GM18861 (cell line): ENCODE measurements around the gene UGT1A4.
"Not testable (repeated sequence)": the region's sequence is repeated elsewhere in the genome, so short reads cannot be mapped to it uniquely, and the experiment has no call there.

Experiments used
- ATAC-seq: cut with Tn5 transposase; IDR thresholded peaks from one replicate; pipeline ENCODE4 v1.9.1; 2021; ENCODE audit not compliant: unreplicated experiment

The UGT1A4 gene

DNA sequence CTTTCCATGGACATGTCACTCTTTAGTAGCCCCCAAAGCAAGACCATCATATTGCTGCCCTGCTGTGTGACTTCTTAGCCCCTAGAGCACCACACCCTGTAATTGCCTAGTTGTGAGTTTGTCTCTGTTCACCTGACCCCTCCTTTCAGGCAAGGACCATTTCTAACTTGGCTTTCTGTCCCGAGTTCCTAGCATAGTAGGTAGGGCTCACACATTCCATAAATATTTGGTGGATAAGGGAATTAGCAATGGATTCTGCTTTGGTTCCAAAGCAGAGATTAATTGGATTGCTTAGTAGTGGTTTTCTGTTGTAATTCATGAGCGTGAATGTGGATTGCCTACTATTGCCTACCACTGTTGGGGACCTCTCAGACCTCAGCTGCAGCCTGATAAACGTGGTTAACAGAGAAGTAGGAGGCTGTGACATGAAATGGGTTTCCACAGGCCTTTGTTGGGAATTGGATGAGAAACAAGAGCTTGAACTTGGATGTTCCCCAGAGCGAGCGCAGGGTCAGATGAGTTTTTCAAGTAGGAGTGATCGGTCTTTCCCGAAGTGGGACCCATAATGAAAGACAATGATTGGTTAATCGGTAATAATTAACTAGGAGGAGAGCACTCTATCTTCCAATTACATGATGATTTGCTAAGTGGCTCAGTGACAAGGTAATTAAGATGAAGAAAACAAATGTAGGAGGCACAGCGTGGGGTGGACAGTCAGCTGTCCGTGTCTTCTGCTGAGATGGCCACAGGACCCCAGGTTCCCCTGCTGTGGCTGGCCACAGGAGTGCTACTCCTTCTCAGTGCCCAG lies 28.1 kb downstream of the UGT1A4 start:
- no peak for ATAC-seq

DNA sequence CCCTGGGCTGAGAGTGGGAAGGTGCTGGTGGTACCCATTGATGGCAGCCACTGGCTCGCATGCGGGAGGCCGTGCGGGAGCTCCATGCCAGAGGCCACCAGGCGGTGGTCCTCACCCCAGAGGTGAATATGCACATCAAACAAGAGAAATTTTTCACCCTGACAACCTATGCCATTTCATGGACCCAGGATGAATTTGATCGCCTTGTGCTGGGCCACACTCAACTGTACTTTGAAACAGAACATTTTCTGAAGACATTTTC lies 28.7 kb downstream of the UGT1A4 start:
- no peak for ATAC-seq

DNA sequence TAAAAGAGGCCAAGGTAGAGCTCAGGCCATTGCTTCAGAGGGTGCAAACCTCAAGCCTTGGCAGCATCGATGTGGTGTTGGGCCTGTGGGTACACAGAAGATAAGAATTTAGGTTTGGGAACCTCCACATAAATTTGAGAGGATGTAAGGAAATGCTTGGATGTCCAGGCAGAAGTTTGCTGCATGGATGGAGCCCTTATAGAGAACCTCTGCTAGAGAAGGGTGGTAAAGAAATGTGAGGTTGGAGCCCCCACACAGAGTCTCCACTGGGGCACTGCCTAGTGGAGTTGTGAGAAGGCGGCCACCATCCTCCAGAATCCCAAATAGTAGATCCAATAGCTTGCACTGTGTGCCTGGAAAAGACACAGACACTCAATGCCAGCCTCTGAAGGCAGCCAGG lies 32.2 kb downstream of the UGT1A4 start:
- not testable (repeated sequence) for ATAC-seq

- ATAC-seq: not testable (repeated sequence)
Observed at GRCh38 chr2:233751212-233752009, 32.9 kb downstream of the UGT1A4 start.

GRCh38 chr2:233754872-233755611 lies 36.5 kb downstream of the UGT1A4 start:
- no peak for ATAC-seq

DNA sequence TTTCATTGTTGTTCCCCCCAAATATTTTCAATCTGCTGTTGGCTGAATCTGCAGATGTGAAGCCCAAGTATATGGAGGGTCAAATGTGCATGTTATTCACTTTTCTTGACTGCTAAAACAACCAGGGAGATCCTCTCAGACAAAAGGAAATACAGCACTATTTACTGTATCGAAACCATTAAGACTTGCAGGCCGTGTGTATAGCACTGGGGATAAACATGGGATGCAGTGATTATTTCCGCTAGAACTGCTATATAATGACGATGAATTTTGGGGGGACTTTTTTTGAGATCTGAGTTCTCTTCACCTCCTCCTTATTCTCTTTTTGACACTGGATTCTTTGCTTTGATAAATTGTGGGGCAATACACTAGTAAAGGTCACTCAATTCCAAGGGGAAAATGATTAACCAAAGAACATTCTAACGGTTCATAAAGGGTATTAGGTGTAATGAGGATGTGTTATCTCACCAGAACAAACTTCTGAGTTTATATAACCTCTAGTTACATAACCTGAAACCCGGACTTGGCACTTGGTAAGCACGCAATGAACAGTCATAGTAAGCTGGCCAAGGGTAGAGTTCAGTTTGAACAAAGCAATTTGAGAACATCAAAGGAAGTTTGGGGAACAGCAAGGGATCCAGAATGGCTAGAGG lies 38.0 kb downstream of the UGT1A4 start:
- ATAC-seq: no peak

DNA sequence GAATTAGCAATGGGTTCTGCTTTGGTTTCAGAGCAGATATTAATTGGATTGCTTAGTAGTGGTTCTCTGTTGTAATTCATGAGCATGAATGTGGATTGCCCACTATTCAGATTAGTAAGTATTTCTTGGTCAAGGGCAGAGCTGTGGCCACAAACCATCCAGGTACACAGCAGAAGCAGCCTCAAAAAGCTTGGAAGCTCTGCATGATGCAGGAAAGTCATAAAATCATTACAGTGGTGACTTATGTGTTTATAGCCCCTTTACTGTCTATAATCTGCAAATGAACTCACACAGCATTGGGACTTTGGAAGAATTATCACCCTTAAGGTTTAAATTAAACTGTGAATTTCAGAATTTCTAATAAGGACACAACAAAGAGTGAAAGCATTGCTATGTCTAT lies 39.6 kb downstream of the UGT1A4 start:
- no peak for ATAC-seq

- ATAC-seq: no peak
Observed at GRCh38 chr2:233758849-233759248, 40.3 kb downstream of the UGT1A4 start.

GRCh38 chr2:233760043-233760442 lies 41.5 kb downstream of the UGT1A4 start, which contains the start of gene UGT1A1:
Gene UGT1A1, plus strand, starts transcription at chr2:233760270. Its CDS starts 18 bp downstream, at chr2:233760288.
- ATAC-seq: no peak

GRCh38 chr2:233761040-233761769 lies 42.7 kb downstream of the UGT1A4 start:
- ATAC-seq: no peak

DNA sequence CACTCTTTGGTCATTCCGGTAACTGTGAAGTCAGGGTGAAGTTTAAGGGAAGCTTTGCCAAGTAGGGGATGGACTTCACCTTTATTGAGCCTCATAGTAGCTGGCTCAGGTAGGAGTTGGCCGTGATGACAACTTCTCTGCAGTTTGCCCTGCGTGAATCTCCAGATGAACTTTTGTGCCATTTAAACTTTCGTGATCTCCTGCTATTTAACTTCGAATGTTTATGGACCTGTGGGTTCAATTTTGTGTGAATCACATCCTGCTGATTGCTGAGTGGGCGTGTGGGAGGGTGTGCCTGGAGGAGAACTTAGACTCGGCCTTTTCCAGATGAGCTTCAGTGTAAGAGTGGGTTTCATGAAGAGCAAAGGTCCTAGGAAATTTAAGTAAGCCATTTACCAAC lies 45.7 kb downstream of the UGT1A4 start:
- ATAC-seq: no peak

DNA sequence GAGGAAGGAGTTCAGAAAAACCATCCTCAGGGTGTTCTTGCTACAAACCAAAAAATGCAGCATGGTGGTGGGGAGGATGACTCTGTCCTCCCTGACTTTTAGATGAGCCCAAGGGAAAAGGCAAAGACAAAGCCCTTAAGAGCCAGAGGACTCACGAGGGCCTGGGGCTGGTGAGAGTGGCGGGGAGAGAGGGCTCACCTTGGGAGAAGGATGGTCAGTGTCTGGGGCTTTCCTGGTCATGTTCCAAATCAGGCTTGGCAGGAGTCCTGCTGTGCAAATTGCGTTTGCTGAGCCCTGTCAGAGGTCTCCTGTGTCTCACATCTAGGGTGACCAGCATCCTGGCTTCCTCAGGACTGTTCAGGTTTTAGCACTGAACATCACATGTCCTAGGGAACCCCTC lies 46.2 kb downstream of the UGT1A4 start:
- no peak for ATAC-seq

- ATAC-seq: no peak
Observed at GRCh38 chr2:233766416-233766815, 47.9 kb downstream of the UGT1A4 start.

GRCh38 chr2:233768076-233768475 lies 49.5 kb downstream of the UGT1A4 start:
- ATAC-seq: no peak

DNA sequence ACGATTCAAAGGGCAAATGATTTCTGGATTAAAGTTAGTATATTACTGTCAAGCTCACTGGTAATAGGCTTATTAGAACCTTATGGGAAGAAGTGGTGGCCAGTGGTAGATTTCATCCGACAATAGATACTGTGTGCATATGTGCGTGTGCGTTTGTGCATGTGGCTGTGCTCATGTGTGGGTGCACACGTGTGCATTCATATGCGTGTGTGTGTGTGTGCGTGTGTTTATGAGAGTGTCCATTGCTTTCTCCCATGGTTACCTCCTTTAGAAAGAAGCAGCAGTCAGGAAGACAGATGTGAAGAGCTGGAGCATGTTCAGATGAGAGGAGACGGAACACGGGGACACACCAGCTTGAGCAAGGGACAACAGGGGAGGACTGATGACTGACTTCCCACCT lies 50.7 kb downstream of the UGT1A4 start:
- no peak for ATAC-seq

DNA sequence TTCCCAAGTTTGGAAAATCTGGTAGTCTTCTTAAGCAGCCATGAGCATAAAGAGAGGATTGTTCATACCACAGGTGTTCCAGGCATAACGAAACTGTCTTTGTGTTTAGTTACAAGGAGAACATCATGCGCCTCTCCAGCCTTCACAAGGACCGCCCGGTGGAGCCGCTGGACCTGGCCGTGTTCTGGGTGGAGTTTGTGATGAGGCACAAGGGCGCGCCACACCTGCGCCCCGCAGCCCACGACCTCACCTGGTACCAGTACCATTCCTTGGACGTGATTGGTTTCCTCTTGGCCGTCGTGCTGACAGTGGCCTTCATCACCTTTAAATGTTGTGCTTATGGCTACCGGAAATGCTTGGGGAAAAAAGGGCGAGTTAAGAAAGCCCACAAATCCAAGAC lies 53.6 kb downstream of the UGT1A4 start:
- no peak for ATAC-seq

DNA sequence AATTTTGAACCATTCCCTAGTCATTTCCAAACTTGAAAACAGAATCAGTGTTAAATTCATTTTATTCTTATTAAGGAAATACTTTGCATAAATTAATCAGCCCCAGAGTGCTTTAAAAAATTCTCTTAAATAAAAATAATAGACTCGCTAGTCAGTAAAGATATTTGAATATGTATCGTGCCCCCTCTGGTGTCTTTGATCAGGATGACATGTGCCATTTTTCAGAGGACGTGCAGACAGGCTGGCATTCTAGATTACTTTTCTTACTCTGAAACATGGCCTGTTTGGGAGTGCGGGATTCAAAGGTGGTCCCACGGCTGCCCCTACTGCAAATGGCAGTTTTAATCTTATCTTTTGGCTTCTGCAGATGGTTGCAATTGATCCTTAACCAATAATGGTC lies 54.0 kb downstream of the UGT1A4 start:
- ATAC-seq: no peak

DNA sequence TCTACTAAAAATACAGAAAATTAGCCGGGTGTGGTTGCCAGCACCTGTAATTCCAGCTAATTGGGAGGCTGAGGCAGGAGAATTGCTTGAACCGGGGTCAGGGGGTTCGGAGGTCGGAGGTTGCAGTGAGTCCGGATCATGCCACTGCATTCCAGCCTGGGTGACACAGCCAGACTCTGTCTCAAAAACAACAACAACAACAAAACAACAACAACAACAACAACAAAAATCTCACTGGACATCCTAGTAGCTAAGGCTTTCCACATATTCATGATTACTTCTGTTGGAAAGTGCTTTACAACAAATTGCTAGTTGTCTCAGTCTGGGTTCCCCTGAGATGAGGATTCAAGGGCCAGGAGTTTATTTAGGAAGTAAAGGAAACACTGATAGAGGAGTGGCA lies 55.3 kb downstream of the UGT1A4 start:
- ATAC-seq: no peak

- no peak for ATAC-seq
Observed at GRCh38 chr2:233775414-233775813, 56.9 kb downstream of the UGT1A4 start.

DNA sequence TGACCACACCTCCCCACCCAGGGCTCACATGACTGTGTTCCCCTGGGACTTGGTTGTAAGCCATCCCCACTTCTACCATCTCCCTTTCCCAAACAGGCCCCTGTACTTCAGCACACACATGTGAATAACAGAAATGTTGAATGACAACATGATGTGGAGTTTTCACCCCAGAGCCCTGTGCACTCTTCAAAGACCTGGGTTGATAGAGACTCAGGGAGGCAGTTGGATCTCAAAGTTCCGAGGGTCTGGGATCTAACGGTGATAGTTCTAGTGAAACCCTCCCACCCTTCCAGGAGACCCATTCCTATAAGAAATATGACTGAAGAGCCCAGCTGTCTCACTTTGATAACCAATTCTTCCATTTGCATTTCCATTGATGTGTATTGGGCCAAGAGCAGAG lies 59.5 kb downstream of the UGT1A4 start, which contains the start of gene MROH2A:
Gene MROH2A (plus strand): TSS at position 301 of the 400 bp plus-strand sequence. CDS start 1,029 bp downstream, outside the sequence.
- no peak for ATAC-seq
